SK-N-SH (cell line): ENCODE data around the gene APBA2.

Source experiments
- MXI1 ChIP-seq: IDR thresholded peaks from 2 replicates; pipeline ENCODE4 v1.6.1; 2012; ENCODE audit warnings: mild to moderate bottlenecking, low read depth, low read length, improper control_type of control experiment
- TF ChIP-seq, protein P1 (sequence below): fragments of 200-600 bp; sonication (generic); IDR thresholded peaks from 2 replicates; pipeline ENCODE4 v1.6.1; 2017; ENCODE audit warnings: antibody characterized with exemption, mild to moderate bottlenecking, moderate library complexity

DNA sequence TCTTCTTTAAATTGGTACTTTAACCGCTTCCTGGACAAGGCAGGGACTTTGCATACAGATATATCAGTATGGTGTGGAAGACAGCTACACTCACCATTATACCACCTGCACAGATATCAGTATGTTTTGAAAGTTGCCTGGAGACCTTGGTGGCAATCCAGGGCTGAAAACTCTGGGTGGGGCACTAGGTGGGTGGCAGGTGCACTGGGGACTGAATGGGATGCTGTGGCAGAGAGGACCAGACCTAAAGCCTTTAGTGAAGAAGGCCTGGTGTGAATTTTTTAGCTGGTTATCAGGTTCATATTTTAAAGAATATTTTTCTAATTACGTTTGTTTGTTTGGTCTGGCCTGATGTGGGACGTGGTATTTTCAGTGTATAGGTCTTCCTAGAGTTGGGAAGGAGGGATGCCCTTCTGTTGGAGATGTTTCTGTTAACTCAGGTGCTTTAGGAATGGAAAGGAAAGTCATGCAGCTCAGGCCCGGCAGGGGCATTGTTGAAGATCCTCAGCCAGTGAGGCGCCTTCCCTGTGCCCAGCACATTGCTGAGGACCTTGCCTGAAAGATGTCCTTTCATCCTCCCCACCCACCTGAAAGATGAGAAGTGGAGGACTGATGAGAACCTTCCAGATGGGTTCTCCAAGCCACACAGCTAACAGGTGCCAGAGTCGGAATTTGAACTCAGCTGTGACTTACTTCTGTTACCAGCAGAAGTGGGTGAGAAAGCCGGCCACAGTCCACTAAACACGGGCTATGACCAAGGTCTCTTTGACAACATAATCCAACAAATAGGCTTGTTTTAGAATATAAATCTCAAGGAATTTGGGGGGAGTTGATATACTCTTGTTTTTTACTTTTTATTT lies 77.3 kb downstream of the APBA2 start:
- no peak for TF ChIP-seq MXI1
- TF ChIP-seq, protein P1, sequence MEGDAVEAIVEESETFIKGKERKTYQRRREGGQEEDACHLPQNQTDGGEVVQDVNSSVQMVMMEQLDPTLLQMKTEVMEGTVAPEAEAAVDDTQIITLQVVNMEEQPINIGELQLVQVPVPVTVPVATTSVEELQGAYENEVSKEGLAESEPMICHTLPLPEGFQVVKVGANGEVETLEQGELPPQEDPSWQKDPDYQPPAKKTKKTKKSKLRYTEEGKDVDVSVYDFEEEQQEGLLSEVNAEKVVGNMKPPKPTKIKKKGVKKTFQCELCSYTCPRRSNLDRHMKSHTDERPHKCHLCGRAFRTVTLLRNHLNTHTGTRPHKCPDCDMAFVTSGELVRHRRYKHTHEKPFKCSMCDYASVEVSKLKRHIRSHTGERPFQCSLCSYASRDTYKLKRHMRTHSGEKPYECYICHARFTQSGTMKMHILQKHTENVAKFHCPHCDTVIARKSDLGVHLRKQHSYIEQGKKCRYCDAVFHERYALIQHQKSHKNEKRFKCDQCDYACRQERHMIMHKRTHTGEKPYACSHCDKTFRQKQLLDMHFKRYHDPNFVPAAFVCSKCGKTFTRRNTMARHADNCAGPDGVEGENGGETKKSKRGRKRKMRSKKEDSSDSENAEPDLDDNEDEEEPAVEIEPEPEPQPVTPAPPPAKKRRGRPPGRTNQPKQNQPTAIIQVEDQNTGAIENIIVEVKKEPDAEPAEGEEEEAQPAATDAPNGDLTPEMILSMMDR: no peak
